Eye (tissue), 1 donor: ENCODE data around the gene MAP1S.

Source experiments
- DNase-seq: peaks from one replicate; pipeline ENCODE4 v3.0.0-alpha.2; 2015

Gene MAP1S

DNA sequence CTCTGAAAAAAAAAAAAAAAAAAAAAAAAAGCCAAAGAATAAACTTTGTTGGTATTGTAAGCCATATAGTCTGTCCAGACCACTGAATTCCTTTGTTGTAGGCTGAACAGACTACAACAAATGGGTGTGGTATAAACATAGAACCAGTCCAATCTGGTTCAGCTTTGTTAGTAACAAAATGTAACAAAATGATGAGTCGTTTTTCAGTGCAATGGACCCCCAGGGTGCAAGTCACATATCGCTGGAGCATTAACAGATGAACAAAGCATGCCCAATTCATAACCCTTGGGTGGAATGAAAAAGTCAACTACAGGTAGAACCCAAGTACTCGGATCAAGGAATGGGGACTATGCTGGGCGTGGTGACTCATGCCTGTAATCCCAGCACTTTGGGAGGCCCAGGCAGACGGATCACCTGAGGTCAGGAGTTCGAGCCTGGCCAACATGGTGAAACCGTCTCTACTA lies 18.4 kb downstream of the MAP1S start:
- DNase-seq = no peak

DNA sequence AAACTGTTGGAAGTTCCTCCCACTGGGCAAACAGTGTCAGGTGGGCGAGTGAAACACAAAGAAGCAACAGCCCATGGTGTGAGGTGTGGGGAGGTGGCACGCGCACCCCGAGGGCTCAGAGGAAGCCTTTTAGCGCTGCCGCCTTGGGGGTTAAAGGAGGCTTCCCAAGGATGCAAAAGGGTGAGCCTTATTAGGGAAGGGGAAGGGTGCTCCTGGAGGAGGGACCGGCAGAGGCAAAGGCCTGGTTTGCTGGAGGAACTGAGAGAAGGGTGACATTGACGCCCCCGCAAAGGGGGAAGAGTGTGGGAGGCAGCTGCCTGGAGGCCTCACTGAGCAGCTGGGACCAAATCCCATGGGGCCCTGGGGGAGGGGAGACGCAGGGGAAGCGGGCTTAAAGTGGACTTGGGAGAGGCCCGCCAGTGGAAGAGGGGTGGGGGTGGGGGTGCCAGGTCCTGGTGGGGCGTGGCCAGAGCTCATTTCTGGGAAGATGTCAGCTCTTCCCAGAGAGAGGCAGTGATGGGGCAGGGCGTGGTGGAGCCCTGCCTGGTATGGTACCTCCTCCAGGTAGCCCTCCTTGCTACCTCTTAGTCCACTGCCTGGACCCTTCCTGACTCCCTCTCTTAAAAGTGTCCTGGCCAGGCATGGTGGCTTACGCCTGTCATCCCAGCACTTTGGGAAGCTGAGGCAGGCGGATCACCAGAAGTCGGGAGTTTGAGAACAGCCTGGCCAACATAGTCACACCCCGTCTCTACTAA lies 20.0 kb downstream of the MAP1S start:
- peak; percentile 65 for DNase-seq

DNA sequence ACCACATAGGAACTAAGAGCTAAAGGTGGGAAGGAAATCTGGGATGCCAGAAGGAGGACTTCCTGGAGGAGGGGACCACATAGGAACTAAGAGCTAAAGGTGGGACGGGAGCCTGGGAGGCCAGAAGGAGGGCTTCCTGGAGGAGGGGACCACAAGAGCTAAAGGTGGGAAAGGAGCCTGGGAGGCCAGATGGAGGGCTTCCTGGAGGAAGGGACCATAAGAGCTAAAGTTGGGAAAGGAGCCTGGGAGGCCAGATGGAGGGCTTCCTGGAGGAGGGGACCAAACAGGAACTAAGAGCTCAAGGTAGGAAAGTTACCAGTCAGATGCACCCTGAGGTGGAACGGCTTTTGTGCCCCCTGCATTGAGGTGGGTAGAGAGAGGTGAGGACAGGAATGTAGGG lies 22.2 kb downstream of the MAP1S start:
- no peak for DNase-seq

DNA sequence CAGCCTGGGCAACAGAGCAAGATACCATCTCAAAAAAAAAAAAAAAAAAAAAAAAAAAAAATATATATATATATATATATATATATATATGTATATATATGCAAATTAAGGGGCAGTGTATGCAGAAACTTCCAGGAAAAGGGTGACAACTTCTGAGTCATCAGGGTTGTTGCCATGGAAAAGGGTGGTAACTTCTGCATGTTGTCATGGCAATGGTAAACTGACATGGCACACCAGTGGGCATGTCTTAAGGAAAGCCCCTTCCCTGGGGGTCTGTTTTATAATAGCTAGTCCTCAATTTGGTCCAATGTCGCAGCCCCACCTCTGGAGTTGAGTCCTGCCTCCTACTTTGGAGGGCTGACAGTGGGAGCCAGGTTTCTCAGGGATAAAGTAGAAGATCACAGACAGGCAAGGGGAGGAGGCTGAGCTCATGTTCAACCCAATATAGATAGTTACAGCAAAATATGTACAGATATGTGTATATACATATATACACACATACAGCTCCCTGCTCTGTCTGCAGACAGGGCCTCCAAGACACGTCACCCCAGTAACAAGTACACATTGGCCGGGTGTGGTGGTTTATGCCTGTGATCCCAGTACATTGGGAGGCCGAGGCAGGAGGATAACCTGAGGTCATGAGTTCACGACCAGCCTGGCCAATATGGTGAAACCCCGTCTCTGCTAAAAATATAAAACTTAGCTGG lies 24.7 kb downstream of the MAP1S start:
- DNase-seq = no peak

DNA sequence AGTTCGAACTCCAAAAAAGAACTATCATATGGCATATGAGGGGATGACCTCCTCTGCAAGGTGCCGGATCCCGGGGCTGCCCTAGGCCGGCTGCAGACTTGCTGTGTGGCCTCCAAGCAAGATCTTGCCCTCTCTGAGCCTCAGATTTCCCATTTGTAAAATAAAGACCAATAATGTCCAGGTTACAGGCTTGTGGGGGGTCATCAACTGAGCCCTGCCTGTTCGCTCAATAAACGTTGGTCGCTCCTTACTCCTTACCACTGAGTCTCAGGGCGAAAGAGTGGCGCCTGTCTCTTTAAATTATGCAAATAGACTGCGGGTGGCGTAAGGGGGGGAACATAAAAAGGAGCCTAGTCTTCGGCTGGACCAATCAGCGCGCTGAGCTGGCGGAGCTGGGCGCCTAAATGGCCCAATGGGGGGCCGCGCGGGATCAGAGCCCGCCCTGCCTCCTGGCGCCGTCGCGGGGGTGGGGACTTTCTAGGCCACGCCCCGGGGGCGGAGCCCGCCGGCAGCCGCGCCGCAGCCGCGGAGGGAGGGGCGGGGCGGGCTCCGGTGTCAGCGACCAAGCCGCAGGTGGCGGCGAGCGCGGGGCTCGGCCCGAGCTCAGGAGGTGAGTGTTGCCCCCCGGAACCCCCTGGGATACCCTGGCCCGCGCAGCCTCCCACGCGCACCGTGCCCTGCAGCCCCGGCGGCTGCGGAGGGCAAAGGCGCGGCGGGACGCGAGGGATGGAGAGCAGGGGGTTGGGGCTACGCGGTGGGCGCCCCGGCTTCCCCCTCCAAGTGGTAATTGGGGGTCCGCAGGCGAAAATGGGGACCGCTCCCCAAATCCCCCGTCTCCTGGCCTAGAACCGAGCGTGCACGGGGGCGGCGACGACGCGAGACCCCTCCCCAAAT lies 28.2 kb downstream of the MAP1S start:
- DNase-seq = peak; percentile 97

DNA sequence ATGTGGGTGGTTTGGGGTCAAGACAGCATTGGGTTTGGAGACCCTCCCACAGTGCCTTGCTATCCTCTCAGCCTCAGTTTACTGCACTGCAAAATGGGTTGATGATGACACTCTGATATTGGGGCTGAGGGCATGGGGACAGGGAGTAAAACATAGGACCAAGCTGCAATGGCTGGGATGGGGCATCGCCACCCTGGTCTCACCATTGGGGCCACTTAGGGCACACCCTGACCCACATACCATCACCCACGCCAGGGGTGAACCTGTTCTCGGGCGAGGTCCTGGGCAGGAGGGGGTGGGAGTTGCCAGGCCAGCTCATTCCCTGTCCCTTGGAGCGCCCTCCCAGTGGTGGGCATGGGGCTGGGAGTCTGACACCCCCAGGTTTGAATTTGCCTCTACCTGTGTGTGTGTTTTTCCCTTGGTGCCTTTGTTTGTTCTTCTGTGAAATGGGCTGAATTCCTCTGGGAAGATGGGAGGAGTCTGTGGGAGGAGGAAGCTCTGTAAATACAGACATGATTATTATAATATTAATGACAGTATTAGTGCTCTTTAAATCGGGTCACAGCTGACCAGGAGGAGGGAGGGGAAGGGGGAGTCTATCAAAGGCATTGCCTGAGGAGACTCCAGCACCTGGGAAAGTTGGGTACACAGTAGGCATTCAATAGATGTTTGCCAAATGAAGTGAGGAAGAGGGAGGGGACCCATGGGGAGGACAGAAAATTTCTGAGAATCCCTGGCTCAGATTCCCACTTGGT lies 29.8 kb downstream of the MAP1S start:
- DNase-seq = no peak

DNA sequence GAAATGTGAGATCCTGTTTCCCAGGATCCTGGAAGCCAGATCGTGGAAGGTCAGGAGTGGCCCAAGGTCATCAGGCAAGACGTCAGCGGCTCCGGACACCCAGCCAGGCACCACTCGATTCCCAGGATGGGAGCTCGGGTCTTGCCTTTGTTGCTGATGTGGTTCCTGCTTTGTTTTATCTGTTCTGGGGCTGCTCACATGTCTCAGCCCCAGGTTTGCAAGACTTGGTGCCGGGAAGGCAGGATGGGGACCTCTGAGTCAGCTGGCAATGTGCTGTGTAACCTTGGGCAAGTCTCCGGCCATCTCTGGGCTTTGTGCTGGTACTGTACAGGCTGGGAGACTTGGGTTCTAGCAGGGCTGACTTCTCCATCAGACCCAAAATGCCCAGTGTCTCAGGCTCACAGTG lies 30.6 kb downstream of the MAP1S start:
- DNase-seq = no peak

DNA sequence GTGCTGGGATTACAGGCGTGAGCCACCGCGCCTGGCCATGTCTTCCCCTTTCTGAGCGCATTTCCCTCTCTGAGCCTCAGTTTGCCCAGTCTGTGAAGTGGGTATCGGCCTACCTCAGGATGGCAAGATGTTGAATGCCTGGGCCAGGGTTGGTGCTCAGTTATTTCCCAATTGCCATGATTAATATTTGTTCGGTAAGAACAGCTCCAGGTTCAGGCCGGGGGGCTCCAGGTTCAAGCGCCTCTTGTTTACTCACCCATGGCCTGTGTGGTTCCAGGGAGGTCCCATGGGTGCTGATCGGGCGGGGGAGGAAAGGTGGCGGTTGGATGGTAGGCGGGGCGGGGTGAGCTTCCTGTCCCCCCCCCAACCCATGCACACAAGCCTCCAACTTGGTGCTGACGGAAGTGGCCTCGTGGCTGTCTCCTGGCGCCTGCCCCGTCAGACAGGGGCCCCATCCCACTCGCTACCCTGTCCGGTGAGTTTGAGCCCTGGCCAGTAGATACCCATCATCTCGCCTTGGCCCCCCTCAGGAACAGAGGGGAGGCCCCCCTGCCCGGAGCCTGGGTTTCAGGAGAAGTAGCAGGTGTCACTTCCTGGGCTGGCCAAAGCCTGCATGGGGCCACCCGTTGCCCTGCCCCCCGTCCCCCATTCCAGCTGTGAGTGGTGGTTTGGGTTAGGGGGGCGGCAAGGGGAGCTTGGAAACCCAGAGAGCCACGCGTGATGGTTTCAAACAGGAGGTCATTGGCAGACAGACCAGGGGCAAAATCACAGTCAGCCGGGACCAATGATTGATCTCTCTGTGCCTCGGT lies 32.0 kb downstream of the MAP1S start, which contains the start of gene FCHO1:
TSS of gene FCHO1 (plus strand) at position 375 of the 809 bp plus-strand sequence. CDS start 3,688 bp downstream, outside the sequence.
- DNase-seq = no peak

DNA sequence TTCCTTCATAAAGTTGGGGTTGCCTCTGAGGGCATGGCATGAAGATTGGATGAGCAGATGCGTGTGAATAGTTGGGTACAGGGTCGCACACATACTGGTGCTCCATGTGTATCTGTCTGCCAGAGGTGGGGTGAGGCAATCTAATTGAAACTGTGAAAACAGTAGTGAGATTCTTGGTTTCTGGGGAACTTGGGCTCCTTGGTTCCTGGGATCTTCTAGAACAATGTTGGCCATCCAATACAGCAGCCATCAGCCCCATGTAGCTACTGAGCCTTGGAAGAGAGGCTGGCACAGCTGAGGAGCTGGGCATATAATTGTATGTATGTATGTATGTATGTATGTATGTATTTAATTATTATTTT lies 32.6 kb downstream of the MAP1S start:
- DNase-seq = no peak

DNA sequence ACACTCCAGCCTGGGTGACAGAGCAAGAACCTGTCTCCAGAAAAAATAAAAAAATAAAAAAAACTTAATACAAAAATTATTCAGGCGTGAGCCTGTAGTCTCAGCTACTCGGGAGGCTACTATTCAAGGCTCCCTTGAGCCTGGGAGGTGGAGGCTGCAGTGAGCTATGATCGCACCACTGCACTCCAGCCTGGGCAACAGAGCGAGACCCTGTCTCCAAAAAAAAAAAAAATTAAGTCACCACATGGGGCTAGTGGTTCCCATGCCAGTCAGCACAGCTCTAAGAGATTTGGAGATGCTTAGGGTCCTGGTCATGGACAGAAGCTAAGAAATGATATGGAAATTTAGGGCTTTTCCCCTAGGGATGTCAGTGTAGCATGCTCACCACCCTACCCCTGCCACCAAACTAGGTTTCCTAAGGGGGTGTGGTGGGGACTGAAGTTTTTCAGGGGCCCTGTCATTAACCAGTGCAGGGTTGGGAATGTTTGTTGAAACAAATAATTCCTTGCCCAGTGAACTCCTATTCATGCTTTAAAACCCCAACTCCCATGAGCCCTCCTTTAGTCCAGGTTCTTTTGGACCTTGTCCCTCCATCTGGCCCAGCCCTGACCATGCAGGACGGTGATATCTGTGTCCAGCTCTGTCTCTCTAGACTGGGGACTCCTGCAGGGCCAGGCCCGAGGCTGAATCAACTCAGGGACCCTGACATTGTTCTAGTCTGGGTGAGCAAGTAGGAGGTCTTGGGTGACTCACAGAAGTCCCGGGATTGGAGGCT lies 33.8 kb downstream of the MAP1S start:
- no peak for DNase-seq

DNA sequence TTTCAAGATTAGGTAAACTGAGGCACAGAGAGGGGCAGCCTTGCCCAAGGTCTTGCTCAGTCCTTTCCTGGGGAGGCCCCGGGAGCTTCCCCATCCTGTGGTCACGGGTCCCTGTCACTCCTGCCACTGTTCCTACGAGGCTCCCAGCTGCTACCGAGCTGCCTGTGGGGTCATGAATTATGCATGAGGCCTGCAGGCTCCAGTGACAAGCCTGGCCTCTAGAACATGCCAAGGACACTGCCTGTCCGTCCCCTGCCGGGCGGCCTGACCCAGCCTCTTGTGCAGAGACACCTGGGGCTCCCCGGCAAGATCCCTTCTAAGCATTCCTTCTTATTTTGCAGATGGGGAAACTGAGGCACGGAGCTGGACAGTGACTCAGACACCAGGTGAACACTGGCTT lies 34.7 kb downstream of the MAP1S start:
- peak; percentile 66 for DNase-seq

DNA sequence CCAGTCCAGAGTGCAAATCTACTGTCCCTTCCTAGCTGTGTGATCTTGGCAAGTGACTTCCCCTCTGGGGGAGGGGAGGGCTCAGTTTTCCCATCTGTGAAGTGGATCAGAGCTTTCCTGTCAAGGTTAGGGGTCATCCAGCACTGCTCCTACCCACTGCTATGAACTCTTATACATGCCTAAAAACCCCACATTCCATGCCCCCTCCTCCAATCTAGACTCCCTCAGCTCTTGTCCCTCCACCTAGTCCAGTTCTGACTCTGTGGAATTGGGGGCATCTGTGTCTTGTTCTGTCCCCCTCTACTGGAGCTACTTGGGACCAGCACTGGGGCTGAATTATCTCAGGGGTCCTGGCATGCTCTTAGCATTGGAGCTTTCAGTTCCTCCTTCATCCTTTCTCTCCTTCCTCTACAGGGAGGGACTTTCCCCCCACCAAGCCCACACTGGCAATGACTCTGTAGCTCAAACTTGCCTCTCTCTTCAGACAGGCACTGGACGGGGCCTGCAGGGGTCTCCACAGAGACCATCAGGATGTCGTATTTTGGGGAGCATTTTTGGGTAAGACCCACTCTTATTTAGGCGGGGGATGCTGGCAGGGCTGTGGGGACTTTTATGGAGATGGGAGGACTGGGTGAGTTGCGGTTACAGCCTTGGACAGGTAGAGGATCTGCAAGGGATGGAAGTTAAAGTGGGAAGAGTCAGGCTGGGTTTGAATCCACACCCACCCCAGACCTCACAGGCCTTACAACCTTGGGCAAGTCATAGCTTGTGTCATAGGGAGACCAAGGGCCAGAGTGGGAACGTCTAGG lies 35.6 kb downstream of the MAP1S start:
- DNase-seq = no peak

DNA sequence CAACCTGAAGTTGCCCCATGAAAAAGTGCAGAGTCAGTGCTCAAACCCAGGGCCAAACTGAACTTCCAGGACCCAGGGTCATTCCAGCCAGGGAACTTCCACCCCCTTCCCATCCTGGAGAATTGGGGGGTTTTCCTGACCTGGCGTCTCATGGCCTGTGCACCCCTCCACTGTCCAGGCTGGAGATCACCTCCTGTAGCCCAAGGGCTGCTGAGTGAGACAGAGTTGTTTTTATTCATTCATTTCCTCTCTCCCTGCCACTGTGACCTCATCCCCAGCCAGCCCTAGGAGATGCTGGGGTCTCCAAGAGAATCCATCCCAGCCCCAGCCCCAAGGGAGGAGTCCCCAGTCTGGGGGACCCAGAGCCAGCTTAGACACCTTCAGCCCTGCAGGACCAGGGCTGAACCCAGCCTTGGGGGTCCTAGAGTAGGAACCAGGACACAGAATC lies 36.2 kb downstream of the MAP1S start:
- no peak for DNase-seq

DNA sequence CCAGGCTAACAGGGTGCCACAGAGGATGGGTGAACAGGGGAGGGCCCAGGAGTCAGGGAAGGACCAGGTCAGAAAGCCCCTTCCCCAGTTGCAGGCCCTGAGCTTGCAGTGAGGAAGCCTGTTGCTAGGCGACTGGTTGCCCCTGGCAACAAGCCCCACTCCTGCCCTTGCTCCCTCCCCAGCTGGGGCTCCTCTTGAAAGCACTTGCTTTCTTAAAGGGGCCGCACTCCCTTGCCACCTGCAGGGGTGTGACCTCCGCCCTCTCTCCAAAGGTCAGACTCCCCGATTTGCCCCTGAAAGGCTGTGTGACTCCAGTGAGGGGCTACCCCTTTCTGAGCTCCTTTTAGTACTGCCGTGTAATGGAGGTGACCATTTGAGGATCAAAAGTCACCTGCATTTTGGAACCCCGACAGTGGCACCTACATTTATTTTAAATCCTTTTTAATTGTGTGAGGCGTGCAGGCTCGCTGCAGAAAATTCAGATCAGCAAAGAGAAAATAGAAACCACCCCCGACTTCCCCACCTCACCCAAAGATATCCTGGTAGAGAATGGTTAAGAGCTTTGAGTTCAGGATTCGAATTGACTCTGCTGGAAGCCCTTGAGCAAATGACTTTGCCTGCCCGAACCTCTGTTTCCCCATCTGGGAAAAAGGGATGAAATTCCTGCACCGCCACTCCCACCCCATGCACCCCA lies 36.8 kb downstream of the MAP1S start:
- DNase-seq = peak; percentile 94

DNA sequence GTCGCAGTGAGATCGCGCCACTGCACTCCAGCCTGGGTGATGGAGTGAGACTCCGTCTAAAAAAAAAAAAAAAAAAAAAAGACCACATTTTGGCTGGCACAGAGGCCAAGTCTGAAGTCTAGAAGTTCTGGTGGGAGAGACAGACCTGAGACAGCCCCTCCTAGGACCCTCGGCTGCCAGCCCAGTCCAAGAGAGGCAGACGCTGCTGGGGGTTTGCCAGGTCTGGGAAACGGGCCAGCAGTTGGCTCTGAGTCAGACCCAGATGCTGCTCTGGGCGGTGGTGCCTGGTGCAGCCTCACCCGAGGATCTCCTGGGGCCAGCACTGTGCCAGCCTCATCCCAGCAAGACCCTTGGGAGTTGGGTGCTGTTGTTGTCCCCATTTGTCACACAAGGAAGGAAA lies 37.8 kb downstream of the MAP1S start:
- DNase-seq = no peak

DNA sequence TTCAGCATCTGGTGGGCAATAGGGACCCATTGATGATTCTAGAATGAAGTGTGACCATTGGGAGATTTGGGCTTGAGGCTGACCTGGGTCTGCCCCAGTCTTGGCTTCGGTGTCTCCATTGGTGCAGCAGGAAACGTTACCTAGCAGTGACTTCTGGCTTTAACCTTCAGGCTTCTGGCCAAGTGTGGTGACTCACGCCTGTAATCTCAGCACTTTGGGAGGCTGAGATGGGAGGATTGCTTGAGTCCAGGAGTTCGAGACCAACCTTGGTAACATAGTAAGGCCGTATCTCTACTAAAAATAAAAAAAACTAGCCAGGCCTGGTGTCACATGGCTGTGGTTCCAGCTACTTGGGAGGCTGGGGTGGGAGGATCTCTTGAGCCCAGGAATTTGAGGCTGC lies 39.2 kb downstream of the MAP1S start:
- no peak for DNase-seq

DNA sequence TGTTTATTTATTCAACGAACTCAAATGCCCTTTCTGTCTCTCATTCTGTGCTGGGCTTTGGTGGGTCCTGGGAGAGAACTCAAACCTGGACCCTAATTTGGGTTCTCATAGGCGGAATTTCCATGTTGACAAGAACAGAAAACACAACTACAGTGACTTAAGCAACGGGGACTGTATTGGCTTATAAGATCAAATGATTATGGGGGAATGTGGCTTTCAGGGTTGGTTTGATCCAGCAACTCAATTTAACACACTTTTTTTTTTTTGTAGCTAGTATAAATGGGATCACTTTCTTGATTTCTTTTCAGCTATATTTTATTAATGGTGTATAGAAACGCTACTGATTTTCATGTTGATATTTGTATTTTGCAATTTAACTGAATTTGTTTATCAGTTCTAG lies 41.9 kb downstream of the MAP1S start:
- DNase-seq = no peak

DNA sequence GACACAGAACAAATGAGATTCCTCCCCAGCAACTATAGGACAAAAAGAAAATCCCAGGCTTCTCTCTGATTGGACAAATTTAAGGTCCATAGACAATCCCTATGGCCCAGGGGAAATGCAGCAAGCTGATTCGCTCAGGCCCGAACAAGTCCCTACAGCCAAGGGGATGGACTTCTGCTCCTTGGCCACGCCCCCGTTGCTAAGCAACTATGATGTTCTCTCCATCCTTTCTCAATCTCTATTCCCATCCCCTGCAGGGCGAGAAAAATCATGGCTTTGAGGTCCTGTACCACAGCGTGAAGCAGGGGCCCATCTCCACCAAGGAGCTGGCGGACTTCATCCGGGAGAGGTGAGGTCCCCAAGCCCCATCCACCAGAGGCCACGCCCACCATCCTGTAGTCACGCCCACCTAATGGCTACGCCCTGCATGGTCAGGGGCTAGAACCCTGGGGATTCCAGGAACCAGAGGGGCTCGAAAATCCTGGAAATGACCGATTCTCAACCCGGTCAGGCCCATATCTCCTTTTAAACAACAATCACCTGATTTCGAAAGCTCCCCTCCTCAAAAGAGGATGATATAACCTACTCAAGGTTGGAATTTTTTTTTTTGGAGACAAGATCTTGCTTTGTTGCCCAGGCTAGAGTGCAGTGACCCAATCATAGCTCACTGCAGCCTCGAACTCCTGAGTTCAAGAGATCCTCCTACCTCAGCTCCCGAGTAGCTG lies 43.4 kb downstream of the MAP1S start:
- DNase-seq = peak; percentile 76

DNA sequence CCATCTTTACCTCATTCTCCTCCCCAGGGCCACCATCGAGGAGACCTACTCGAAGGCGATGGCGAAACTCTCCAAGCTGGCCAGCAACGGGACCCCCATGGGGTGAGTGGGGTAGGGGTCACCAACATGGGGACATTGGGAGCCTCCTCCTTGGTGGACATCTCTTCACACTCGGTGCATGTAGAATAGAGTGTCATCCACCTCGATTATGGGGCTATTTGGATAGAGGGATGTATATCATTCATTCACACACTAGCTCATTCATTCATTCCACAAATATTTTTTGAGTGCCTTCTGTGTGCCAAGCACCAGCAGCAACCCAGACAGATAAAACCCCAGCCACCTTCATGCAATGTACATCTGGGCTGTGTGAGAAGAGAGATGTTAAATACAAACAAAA lies 45.1 kb downstream of the MAP1S start:
- no peak for DNase-seq
